GM18498 (cell line): Measurements from ENCODE around the gene HDGFL1.

Source experiments
- ATAC-seq: cut with Tn5 transposase; IDR thresholded peaks from one replicate; pipeline ENCODE4 v1.9.1; 2021; ENCODE audit warnings: mild to moderate bottlenecking, moderate library complexity; ENCODE audit not compliant: unreplicated experiment

HDGFL1 gene

DNA sequence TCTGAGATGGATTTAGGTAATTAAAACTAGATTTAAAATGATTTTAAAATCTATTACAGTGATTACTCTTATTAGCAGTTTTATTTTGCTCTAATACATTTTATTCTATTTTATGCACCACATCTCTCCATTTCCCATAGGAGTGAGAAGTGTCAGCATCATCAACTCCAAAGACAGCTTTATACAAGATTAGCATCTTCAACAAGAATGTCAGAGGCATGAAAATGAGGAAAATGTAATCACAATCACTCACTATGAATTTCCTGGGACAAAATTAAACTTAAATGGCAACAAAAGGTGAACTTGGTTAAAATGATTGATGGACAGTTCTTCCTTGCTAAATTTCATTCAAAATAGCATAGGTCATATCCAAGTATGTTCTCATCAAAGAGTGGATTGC, 19.8 kb downstream of the HDGFL1 start:
- ATAC-seq: no peak

DNA sequence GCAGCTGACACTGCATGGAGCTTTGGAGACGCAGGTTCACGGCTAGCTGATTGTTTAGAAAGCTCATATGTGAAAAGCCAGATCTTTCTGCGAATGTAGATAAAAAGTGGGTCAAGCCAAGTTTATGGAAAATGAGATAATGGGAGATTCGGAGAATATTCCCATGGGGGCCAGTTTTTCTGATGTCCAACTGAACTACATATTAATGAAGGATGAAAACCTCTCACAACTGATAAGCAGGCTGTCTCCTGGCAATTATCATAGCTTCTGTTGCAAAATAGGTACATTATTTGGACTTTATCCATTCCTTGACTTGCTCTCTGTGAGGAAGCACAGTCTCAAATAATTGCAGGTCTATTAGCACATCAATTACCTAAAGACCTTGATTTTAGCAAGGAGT, 21.1 kb downstream of the HDGFL1 start:
- no peak for ATAC-seq

DNA sequence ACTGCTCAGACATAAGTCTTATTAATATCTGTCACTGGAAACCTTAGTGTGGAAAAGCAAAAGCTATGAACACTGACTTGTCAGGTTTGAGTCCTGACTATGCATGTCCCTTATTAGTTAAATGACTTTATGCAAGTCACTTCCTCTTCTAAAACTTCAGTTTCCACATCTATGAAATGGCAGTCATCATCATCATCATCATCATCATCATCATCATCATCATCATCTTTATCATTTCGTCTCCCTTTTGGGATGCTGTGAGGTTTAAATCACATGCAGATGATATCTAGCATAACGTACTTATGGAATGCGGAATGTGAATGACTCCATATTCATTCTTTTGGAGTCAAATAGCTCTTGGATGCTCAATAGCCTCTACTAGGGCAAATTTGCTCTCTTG, 24.5 kb downstream of the HDGFL1 start:
- no peak for ATAC-seq

DNA sequence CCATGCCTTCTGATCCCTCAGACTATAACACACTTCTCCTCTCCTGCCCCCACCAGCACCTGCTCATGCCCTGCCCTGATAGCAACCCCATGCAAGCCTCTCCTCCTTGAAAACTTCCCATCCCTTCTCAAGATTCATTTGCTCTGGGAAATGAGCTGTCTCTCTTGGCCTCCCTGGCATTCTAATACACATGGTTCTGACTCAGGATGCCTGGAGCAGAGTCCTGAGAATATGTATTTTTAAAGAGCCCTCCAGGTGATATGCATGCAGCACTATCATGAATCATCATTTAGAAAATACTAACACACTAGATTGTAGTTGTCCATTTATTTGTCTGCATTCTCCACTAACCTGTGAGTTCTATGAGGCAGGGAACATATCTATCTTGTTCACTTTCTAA, 26.6 kb downstream of the HDGFL1 start:
- ATAC-seq: no peak

DNA sequence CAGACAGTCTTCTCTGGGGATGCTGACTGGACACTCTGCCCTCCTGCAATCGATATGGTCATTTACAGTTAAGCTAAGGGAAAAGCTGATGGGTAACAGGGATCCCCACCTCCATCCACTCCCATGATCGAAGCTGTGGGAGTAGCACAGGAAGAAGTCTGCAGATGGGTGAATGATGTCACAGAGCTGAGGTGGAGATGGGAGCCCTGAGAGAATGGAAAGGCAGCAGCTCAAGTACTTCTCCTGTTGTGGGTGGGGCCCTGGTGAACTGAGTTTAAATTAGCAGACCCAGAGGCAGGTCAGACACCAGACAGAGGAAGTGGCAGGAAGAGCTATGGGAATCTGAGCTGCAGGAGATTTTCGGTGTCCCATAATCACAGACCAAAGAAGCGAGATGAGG, 29.0 kb downstream of the HDGFL1 start:
- ATAC-seq: no peak

DNA sequence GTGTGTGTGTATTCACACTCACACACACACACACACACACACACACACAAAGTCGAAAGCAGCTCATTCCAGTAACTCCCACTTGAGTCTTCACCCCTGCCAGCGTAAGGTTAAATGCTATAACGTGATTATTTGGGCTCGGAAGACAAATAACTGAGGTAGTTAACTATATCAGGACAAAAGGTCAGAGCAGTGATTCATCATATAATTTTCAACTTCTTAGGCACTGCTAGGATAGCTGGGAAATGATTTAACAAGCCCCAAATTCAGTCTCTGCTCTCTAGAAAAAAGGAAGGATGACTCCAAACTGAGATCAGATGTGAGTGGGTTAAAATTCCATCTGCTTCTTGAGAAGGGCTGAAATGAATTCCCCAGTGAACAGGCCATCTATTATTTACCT, 30.7 kb downstream of the HDGFL1 start:
- no peak for ATAC-seq

DNA sequence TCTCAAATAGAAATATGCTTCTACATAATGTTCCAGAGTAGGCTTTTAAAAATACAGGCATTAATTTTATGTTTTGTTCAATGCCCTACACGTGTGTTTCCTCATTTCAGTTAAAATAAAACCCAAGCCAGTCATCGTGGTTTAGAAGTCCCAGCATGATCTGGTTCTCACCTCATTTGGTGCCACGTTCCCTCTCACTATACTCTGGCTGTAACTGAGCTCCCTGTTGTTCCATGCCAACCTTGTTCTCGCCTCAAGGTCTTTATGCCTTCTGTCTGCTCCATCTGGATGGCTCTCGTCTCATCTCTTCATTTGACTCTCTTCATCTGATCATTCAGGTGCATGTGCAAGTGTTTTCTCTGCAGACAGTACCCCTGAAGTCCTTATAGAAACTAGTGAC, 32.6 kb downstream of the HDGFL1 start:
- no peak for ATAC-seq

DNA sequence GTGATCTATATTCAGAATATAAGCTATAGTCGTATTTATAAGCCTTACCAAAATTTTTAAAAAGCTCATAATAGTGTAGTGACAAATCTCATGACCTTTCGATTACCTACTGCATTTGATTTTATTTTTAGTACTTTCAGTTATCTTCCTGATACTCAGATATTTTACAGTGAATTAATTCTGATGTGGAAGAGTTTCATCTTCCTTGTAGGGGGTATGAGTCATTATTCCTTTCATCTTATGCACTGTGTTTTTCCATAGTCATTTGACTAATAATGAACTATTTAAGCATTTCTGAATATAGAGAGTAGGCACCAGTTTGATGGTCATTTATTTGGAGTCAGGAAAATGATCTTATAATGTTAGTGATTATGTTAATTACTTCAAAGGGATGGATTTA, 36.4 kb downstream of the HDGFL1 start:
- no peak for ATAC-seq

DNA sequence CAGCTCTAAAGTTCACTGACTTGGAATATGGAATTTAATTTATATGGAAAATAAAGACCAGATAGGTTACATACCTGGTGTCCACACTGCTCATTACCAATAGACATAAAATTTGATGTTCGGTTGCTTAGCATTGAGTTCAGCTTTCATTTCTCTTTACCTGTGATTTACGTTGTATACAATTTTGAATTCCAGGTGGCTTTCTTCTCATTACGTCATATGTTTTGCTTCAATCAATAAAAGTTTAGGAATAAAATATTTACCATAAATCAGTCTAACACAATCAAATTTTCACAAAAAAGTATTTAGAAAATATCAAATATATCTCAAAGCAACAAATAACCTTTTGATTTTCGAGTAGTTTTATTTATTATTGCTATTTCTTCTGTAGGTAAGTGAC, 40.8 kb downstream of the HDGFL1 start:
- no peak for ATAC-seq

DNA sequence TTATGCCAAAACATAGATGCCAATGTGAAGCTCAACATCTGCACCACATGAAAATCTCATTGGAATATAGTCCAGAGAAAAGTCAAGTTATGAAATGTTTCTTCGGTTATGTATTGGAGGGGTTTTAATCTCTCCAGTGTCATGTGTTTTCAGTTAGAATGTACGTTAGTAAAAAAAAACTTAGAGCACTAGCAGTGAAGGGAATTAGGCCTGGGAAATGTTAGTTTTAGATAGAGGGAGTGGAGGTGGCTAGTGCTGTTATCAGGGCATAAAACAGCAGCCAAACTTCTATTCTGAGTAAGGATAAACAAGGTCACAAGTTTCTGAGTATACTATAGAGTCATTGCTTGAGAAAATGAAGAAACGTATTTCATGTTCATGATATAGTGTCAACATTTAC, 42.9 kb downstream of the HDGFL1 start:
- ATAC-seq: no peak

DNA sequence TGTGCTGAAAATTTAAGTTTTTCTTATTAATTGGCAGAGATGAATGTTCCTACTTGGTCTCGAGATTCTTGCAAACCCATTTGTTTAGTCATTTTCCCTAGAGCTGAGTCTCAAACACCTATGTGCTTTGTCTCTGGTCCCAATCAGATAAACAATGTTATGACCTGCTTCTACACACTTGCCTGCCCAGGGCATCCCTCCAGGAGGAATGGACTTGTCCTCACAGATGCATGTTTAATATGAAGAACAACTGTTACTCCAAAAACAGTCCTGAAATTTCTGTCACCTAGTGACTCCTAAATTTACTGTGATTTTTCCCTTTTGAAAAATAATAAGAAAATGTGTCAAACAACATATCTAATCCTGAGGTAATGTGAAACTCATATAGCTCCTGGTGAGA, 43.7 kb downstream of the HDGFL1 start:
- ATAC-seq: no peak

DNA sequence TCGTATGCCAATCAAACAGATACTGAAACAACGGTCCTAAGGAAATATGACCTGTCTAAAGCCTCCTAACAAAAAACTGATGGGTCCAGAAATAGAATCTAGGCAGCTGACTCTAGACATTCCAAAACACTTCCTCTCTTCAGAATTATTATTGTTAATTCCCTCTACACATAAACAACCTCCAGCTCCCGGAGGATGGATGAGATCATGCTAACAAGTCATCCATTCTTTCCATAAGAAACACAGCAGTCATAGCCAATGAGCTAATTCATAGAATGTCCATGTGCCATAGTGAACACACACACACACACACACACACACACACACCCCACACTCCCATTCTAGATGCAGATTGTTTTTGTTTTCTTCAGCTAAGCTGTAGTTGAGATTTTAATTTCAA, 44.3 kb downstream of the HDGFL1 start:
- no peak for ATAC-seq

DNA sequence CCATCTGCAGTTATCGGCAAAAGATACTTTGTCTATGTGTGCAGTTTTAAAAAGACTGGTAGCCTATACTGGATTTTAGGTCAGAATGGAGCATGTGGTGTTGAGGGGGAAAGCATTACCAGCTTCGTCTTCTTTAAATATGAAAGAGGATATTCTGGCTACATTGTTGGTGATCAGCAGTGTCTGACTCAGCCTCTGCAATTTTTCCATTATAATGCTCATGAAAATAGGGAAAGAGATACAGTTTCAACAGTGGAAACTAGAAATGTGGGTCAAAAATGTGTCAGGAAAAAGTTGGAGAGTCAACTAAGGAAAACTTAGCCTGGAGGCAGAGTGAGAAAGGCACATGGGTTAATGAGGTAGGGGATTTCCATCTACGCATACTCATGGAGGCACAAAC, 45.2 kb downstream of the HDGFL1 start:
- ATAC-seq: no peak

DNA sequence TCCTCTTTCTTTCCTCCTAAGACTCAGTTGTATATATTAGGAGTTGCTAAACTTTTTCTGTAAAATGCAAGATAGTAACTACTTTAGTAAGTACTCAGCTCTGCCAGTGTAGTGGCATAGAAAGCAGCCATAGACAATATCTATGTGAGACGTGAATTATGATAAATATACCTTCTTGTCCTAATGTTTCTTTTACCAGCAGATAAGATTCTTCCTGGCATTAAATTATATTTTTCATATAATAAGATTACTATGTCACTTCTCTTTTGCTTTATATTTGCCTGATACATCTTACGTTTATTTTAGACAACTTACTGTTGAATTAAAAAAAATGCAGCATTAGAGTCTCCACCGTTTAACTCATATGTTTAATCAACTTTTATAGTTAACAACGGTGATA, 51.7 kb downstream of the HDGFL1 start:
- no peak for ATAC-seq
